H9 (cell line): ENCODE data around the gene PLEKHA1. TPM values are rescaled to one million over a fixed set of nuclear protein-coding genes. Genes with fewer than 3 reads are reported as not detected.

Experiments used
- DNase-seq: peaks from one replicate; pipeline ENCODE4 v3.0.0-alpha.2; 2017
- H2AFZ ChIP-seq: one replicate; pipeline ENCODE4 v1.6.1; 2013; ENCODE audit warnings: mild to moderate bottlenecking, low read length, control low read depth, moderate library complexity
- H2AK5ac ChIP-seq: 2 replicates; pipeline ENCODE4 v1.6.1; 2013; ENCODE audit warnings: low read length, control low read depth, mixed read lengths; ENCODE audit not compliant: insufficient read length
- H2BK120ac ChIP-seq: one replicate; pipeline ENCODE4 v1.6.1; 2013; ENCODE audit warnings: low read depth, mild to moderate bottlenecking, low read length, control low read depth, inconsistent platforms; ENCODE audit not compliant: poor library complexity, severe bottlenecking
- H2BK12ac ChIP-seq: 2 replicates; pipeline ENCODE4 v1.6.1; 2013; ENCODE audit warnings: low read length, control low read depth, mixed read lengths, low read depth; ENCODE audit not compliant: insufficient read length
- H2BK15ac ChIP-seq: 2 replicates; pipeline ENCODE4 v1.6.1; 2013; ENCODE audit warnings: low read depth, low read length, control low read depth
- H2BK20ac ChIP-seq: one replicate; pipeline ENCODE4 v1.6.1; 2013; ENCODE audit warnings: low read depth, mild to moderate bottlenecking, low read length, control low read depth, inconsistent platforms; ENCODE audit not compliant: poor library complexity, severe bottlenecking
- H2BK5ac ChIP-seq: 2 replicates; pipeline ENCODE4 v1.6.1; 2013; ENCODE audit warnings: low read length, control low read depth, mixed read lengths; ENCODE audit not compliant: insufficient read length
- H3K14ac ChIP-seq: 2 replicates; pipeline ENCODE4 v1.6.1; 2013; ENCODE audit warnings: low read length, control low read depth; ENCODE audit not compliant: insufficient read depth
- H3K18ac ChIP-seq: 2 replicates; pipeline ENCODE4 v1.6.1; 2013; ENCODE audit warnings: low read depth, mild to moderate bottlenecking, mixed read lengths, low read length, control low read depth; ENCODE audit not compliant: insufficient read length
- H3K23ac ChIP-seq: 2 replicates; pipeline ENCODE4 v1.6.1; 2013; ENCODE audit warnings: low read length, control low read depth, mixed read lengths, low read depth; ENCODE audit not compliant: insufficient read length
- H3K23me2 ChIP-seq: 2 replicates; pipeline ENCODE4 v1.6.1; 2013; ENCODE audit warnings: low read depth, mild to moderate bottlenecking, mixed read lengths, low read length, control low read depth; ENCODE audit not compliant: insufficient read length, poor library complexity, severe bottlenecking
- H3K27ac ChIP-seq: 2 replicates; pipeline ENCODE4 v1.5.1; 2013; ENCODE audit warnings: low read length, control low read depth, mixed read lengths, low read depth; ENCODE audit not compliant: insufficient read length
- H3K27me3 ChIP-seq: 2 replicates; pipeline ENCODE4 v1.6.1; 2013; ENCODE audit warnings: low read length, control low read depth, inconsistent platforms; ENCODE audit not compliant: insufficient read depth
- H3K4ac ChIP-seq: 2 replicates; pipeline ENCODE4 v1.6.1; 2013; ENCODE audit warnings: low read depth, mild to moderate bottlenecking, control low read depth, inconsistent platforms, low read length, moderate library complexity
- H3K4me1 ChIP-seq: 2 replicates; pipeline ENCODE4 v1.6.1; 2013; ENCODE audit warnings: low read length, control low read depth, inconsistent platforms; ENCODE audit not compliant: insufficient read depth
- H3K4me2 ChIP-seq: 2 replicates; pipeline ENCODE4 v1.6.1; 2013; ENCODE audit warnings: low read length, control low read depth, mixed read lengths; ENCODE audit not compliant: insufficient read length, insufficient read depth
- H3K56ac ChIP-seq: 2 replicates; pipeline ENCODE4 v1.6.1; 2013; ENCODE audit warnings: low read depth, mild to moderate bottlenecking, mixed read lengths, low read length, control low read depth; ENCODE audit not compliant: insufficient read length
- H3K79me1 ChIP-seq: 2 replicates; pipeline ENCODE4 v1.6.1; 2013; ENCODE audit warnings: low read depth, mild to moderate bottlenecking, moderate library complexity, low read length, control low read depth, inconsistent platforms; ENCODE audit not compliant: insufficient read depth, poor library complexity, severe bottlenecking
- H3K79me2 ChIP-seq: 2 replicates; pipeline ENCODE4 v1.6.1; 2013; ENCODE audit warnings: low read length, control low read depth, inconsistent platforms; ENCODE audit not compliant: insufficient read depth
- H3K9ac ChIP-seq: 2 replicates; pipeline ENCODE4 v1.6.1; 2013; ENCODE audit warnings: low read length, control low read depth, mixed read lengths; ENCODE audit not compliant: insufficient read length; ENCODE audit errors: extremely low read depth
- H3K9me3 ChIP-seq: one replicate; pipeline ENCODE4 v1.6.1; 2013; ENCODE audit warnings: low read depth, low read length, inconsistent platforms; ENCODE audit not compliant: control insufficient read depth
- H3T11ph ChIP-seq: one replicate; pipeline ENCODE4 v1.6.1; 2013; ENCODE audit warnings: mild to moderate bottlenecking, low read length, control low read depth, inconsistent platforms
- H4K20me1 ChIP-seq: one replicate; pipeline ENCODE4 v1.6.1; 2013; ENCODE audit not compliant: control insufficient read depth, insufficient read length, insufficient read depth
- H4K5ac ChIP-seq: 2 replicates; pipeline ENCODE4 v1.6.1; 2013; ENCODE audit warnings: low read depth, mild to moderate bottlenecking, mixed read lengths, low read length, control low read depth; ENCODE audit not compliant: insufficient read length
- H4K8ac ChIP-seq: replicated peaks from 2 replicates; pipeline ENCODE4 v1.6.1; 2013; ENCODE audit warnings: low read length, control low read depth, mixed read lengths, low read depth; ENCODE audit not compliant: insufficient read length
- H4K91ac ChIP-seq: 2 replicates; pipeline ENCODE4 v1.6.1; 2013; ENCODE audit warnings: low read depth, mild to moderate bottlenecking, moderate library complexity, mixed read lengths, low read length, control low read depth; ENCODE audit not compliant: insufficient read length
- H3K27ac Mint-ChIP-seq, 3 experiments: 2 replicates in 2 of 3; 3 replicates in 1 of 3; pipeline ENCODE4 v1.8.0; 2020 to 2021; ENCODE audit warnings: mixed read lengths in 3 of 3, mild to moderate bottlenecking in 1 of 3, moderate library complexity in 1 of 3
- H3K27me3 Mint-ChIP-seq: 2 replicates; pipeline ENCODE4 v1.8.0; 2021; ENCODE audit warnings: low read depth, mild to moderate bottlenecking, moderate library complexity, mixed read lengths
- H3K36me3 Mint-ChIP-seq, 3 experiments: 2 replicates in 2 of 3; 3 replicates in 1 of 3; pipeline ENCODE4 v1.8.0; 2020 to 2021; ENCODE audit warnings: low read depth in 3 of 3, mixed read lengths in 3 of 3; ENCODE audit not compliant: insufficient read depth in 1 of 3
- H3K4me1 Mint-ChIP-seq, 2 experiments: 2 replicates each; pipeline ENCODE4 v1.8.0; 2020; ENCODE audit warnings: mixed read lengths in 2 of 2
- H3K4me3 Mint-ChIP-seq, 2 experiments: 2 replicates in 1 of 2; 3 replicates in 1 of 2; pipeline ENCODE4 v1.8.0; 2020 to 2021; ENCODE audit warnings: mild to moderate bottlenecking in 2 of 2, mixed read lengths in 2 of 2, moderate library complexity in 1 of 2
- H3K9me3 Mint-ChIP-seq, 2 experiments: 2 replicates in 1 of 2; 3 replicates in 1 of 2; pipeline ENCODE4 v1.8.0; 2020; ENCODE audit warnings: mild to moderate bottlenecking in 2 of 2, mixed read lengths in 2 of 2, moderate library complexity in 1 of 2
- WGBS: extraction: QIAGEN DNeasy Blood & Tissue Kit; methylation state at CpG from one replicate; pipeline ENCODE4 v1.1.7; 2013; ENCODE audit warnings: missing lambda C conversion rate, low lambda C conversion rate, mixed read lengths; ENCODE audit not compliant: insufficient read length; ENCODE audit errors: extremely low coverage; 5-methylcytosine and 5-hydroxymethylcytosine counted together
- total RNA-seq: library from RNA; stranded (reverse); gene quantifications from 2 replicates; pipeline ENCODE4 v1.2.1, GENCODE V29; 2021
- TF ChIP-seq, protein P1 (sequence below): fragments of 200-600 bp; sonication (generic); conservative IDR thresholded peaks from 3 replicates; pipeline ENCODE4 v1.8.0; 2021; ENCODE audit warnings: antibody characterized with exemption, mild to moderate bottlenecking

The PLEKHA1 gene
- total RNA-seq, 1 experiment from 2014 or later: 32.7 TPM

- Histone ChIP-seq H3K27ac (no peak overlapping the region), H3K18ac (no peak overlapping the region), H4K8ac (no peak overlapping the region), H4K5ac (no peak overlapping the region), H3K79me1 (no peaks in the 10 kb centered on the region), H3K56ac (no peak overlapping the region), H2AFZ (no peak overlapping the region), H2AK5ac (no peak overlapping the region), H2BK12ac (no peak overlapping the region), H3K79me2 (no peaks in the 10 kb centered on the region), H2BK5ac (no peak overlapping the region), H4K20me1 (no peaks in the 10 kb centered on the region), H2BK120ac (no peak overlapping the region), H3K23ac (no peak overlapping the region), H4K91ac (no peak overlapping the region), H3K23me2 (no peaks in the 10 kb centered on the region), H3K4ac (no peak overlapping the region), H3K4me2 (no peak overlapping the region), H3K9ac (no peak overlapping the region), H3K9me3 (no peaks in the 10 kb centered on the region), H2BK15ac (no peak overlapping the region), H3T11ph (no peak overlapping the region), H3K27me3 (no peaks in the 10 kb centered on the region), H3K4me1 (no peaks in the 10 kb centered on the region), H3K14ac (no peak overlapping the region), H2BK20ac (peak overlapping the region; percentile 45)
- no peak for DNase-seq
- Mint-ChIP-seq H3K9me3 (peaks cover 10 to 16% of the 10 kb centered on the region in 2 experiments), H3K27me3 (no peaks in the 10 kb centered on the region), H3K27ac (no peak overlapping the region), H3K4me1 (peaks cover 0 to 2% of the 10 kb centered on the region in 2 experiments; a peak in 3 of 4 replicates), H3K4me3 (no peak overlapping the region), H3K36me3 (peaks cover 2 to 11% (median 2%) of the 10 kb centered on the region in 3 experiments; a peak in 5 of 7 replicates)
- WGBS: no CpG with 5 or more reads among the region's 7 CpGs
- TF ChIP-seq, protein P1, sequence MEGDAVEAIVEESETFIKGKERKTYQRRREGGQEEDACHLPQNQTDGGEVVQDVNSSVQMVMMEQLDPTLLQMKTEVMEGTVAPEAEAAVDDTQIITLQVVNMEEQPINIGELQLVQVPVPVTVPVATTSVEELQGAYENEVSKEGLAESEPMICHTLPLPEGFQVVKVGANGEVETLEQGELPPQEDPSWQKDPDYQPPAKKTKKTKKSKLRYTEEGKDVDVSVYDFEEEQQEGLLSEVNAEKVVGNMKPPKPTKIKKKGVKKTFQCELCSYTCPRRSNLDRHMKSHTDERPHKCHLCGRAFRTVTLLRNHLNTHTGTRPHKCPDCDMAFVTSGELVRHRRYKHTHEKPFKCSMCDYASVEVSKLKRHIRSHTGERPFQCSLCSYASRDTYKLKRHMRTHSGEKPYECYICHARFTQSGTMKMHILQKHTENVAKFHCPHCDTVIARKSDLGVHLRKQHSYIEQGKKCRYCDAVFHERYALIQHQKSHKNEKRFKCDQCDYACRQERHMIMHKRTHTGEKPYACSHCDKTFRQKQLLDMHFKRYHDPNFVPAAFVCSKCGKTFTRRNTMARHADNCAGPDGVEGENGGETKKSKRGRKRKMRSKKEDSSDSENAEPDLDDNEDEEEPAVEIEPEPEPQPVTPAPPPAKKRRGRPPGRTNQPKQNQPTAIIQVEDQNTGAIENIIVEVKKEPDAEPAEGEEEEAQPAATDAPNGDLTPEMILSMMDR: no peak
Measured at GRCh38 chr10:122441961-122442360, 67.5 kb downstream of the PLEKHA1 start.
